ENCODE data around the gene BRD4.
A peak's percentile ranks its signal among the peaks of the same experiment; 100 is the strongest.
"Not testable (repeated sequence)": the region's sequence is repeated elsewhere in the genome, so short reads cannot be mapped to it uniquely, and the experiment has no call there.

BRD4 gene

DNA sequence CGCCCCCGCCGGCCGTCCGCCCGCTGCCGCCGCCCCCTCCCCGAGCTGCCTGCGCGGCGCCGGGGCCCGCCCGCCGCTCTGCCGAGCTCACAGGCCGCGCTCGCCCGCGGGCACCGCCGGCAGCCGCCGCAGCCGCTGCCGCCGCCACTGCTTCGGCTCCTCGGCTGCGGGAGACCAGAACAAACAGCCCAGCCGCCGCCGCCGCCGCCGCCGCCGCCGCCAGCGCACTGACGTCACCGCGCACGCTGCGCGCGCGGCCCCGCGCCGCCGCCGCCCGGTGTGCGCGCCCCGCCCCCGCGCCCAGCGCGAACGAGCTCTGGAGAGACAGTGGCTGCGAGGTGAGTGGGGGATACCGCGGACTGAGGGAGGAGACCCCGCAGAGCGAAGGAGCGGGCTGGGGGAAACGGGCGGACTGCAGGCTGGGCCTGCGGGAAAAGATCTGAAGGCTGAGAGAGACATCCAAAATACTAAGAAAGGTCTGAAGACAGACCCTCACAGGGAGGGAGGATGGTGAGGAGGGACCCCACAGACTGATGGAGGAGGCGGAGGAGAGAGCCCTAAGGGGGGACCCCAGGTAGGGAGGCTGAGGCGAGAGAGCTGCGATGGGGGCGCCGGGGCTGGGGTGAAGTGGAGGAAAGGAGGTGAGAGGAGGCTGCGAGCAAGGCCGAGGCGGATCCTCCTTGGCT, at the start of gene BRD4:
TSS of gene BRD4 (minus strand) at position 229 of the 686 bp plus-strand sequence. CDS start 59,440 bp downstream, outside the sequence.
- peak; percentile 66 to 67 for DNase-seq (ENCODE audit: low read depth in 2 of 2)

DNA sequence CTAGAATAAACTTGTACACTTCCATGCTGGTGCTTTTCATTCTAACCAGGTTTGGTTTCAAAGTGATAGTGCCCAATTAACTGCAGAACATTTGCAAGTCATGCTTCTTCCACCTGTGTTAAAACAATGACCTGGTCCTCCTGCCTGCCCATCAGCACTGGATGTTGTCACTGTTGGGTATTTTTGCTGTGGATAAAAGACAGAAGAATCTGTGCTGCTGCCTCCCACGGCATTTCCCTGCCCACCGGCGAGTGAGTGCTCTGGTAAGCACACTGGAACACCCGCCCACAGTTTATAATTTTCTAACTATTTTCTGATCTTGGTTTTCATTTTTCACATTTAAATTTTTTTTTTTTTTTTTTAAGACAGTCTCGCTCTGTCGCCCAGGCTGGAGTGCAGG, 49.5 kb upstream of the BRD4 start:
- DNase-seq (ENCODE audit: low read depth in 2 of 2): no peak

DNA sequence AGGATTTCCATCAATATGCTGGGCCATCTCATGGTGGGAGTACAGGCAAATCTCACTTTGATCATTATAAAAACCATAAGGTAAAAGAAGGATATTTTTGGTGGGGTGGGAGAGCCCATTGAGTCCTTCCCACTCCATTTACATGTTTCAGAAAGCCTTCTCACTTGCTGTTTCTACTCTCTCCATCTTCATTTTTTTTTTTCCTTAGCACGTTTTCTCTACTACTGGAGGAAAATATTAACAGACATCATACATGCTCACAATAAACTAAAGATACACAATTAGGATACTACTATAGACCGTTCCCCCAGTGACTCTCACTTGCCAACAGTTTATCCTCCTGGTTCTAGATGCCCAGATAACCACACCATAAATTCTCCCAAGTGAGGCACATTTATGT, 49.1 kb upstream of the BRD4 start:
- DNase-seq (ENCODE audit: low read depth in 2 of 2): no peak

DNA sequence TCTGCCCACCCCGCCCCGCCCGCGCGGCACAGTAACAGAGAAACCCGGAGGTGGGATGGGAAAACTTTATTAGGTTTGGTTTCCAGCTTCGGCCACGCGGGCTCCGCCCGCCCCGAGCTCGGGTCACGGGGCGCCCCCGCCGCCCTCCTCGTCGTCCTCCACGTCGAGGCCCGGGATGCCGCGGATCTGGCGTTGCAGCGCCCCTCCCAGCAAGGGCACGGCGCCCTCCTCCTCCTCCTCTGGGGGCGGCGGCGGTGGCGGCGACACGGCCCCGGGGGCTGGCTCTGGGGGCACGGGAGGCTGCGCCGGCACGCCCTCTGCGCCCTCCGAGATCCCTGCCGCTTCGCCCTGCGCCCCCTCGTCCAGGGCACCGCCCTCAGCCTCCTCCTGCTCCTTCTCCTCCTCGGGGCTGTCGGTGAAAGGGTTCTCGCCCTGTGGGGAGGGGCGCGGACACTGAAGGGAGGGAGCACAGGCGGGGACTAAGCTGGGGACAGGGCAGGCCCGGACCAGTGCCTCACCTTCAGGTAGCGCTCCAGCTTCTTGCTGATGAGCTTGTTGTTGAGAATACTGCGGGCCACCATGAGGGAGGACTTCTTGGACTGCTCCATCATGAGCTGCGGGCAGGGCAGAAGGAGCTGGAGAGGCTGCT, 47.8 kb upstream of the BRD4 start:
- no peak for DNase-seq (ENCODE audit: low read depth in 2 of 2)

DNA sequence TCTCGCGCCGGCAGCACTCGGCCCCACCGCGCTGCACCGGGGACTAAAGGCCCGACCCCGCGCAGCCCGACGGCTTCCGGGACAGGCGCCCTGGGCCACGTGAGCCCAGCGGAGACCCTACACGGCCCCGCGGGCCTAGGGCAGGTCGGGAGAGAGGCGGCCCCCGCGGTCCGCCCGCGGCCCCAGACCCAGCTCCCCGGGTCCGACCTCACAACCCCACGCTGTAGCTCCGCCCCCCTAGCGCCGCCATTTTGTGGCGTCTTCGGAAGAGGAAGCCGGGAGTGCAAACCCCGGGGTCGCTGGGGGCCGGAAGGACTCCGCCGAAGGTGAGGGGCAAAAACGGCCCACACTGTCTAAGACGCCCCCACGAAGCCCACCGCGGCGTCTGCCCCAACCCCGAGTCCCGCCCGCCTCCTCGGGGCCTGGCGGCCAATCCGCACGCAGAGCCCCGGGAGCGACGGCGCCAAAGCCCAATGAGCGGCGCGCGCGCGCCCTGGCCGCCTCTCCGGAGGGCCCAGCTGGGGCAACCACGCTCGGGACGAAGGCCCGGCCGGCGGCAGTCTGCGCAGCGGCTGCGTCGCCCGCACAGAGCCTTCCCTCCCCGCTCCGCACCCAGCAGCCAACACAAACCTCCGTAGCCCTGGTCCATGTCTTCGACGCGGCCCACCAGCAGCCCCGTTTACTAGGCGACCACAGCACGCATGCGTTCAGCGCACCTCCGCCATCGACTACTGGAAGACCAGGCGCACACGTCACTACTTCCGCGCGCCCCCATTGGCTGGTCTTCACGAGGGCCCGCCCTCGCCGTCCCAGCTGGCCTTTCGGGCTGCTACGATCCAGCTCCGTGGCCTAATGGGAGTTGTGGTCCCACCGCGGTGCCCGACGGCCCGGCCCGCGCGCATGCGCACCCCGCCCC, 47.0 kb upstream of the BRD4 start, which contains the start of gene AKAP8:
TSS of gene AKAP8 (minus strand) at position 705 of the 916 bp plus-strand sequence. CDS start at position 649, 56 bp downstream.
- DNase-seq (ENCODE audit: low read depth in 2 of 2): peak; percentile 95 to 97

DNA sequence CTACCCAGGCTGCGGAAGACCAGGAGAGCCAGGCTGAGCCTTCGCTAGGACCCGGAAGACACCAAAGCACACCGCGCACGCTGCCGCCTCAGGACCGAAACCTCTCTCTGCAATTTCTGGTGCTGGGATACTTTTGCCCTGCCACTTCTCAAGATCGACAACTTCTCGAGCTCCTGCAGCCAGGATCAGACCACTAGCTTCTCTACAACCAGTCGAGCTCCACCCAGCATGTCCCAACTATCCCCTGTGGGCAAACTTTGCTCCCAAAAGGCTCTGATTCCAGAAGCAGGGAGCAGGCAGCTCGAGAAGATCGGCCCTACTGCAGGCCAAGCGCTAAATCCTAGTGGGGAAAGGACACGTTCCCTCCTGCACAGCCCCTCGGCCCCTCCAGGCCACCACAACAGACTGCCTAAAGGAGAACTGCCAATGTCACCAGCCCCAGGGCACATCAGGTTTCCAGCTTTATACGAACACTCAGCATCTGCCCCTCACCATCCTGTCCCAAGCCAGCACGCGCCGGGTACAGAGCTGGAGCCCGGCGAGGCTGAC, 46.3 kb upstream of the BRD4 start:
- DNase-seq (ENCODE audit: low read depth in 2 of 2): peak; percentile 20 to 36

DNA sequence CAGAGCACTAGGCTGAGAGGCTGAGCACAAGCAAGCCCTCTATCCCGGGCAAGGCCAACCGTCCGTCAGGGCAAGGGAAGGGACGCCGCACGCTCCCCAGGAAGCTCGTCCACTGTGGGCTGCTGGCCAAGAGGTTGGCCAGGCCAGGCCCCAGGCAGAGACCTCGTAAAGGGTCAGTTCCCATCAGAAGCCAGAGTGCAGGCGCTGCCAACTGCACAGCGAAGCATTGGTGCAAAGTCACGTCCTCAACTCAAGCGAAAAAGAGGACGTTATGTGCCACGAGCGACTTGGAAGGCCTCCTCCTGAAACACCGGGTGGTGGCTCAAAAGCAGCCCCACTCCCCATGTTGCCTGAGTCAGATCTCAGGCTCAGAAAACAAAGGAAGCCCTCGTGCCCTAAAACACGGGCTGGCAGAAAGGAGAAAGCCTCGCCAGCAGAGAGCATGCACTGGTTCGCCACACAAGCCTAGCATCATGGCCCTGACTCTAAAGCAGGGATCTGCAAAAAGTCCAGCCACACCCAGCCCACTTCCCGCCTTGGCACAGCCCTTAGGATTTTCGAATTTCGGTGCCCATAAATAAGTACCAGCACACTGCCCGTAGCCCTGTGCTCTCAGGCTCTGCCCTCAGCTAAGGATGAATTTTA, 42.6 kb upstream of the BRD4 start:
- no peak for DNase-seq (ENCODE audit: low read depth in 2 of 2)

DNA sequence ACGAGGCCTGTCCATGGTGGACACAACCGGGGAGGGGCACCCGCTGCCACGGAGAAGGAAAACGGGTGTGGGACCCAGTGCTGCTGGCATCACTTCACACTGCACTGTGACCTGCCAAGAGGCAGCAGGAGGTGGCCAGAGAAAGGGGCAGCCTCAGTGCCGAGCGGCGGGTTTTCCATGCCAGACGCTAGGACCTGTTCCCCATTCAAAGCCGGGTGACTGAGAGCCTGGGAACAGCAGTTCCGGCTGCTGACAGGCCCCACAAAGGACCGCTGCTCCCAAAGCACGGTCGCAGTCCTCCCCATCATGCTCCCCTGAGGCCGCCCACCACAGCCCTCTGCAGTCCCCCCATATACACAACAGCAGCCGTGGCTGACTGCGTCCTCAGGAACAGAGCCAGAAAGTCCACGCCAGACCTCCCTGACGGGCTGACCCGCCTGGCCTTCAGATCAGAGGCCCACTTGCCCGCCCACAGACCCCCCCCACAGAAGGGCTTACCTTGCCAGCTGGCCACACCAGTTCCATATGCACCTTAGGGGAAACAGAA, 41.8 kb upstream of the BRD4 start:
- no peak for DNase-seq (ENCODE audit: low read depth in 2 of 2)

DNA sequence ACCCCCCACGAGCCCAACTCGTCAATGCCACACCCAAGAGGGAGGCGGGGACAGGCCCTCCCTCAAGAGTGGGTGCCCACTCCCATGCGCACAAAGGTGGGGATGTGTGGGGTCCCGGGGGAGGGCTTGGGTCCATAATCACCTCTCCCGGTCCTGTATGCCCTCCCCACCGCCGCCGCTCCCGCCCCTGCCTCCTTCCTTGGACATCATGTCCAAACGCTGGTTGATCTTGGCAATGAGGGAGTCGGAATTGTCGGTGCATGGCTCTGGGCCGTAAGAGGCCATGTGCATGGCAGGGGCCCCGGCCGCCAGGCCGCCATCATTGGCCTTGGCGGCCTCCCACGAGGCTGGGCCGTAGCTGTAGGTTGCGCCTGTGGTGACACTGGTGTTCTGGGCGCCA, 41.3 kb upstream of the BRD4 start:
- no peak for DNase-seq (ENCODE audit: low read depth in 2 of 2)

DNA sequence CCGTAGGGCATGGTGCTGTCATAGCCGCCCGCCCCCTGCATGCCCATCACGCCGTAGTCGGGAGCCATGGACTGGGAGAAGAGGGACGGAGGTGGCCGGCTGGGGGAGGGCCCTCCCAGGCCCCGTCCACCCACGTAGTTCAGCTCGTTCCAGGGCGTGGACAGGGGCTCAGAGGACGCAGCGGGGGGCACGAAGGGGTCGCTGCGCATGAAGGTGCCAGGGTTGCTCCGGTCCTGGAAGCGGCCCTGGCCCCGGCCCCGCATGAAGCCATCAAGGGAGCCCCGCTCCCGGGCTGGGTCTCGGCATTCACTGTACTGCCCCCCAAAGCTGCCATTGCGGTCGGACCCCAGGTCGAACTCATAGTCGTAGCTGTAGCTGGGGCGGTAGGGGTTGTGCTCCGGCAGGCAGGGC, 40.6 kb upstream of the BRD4 start:
- no peak for DNase-seq (ENCODE audit: low read depth in 2 of 2)

DNA sequence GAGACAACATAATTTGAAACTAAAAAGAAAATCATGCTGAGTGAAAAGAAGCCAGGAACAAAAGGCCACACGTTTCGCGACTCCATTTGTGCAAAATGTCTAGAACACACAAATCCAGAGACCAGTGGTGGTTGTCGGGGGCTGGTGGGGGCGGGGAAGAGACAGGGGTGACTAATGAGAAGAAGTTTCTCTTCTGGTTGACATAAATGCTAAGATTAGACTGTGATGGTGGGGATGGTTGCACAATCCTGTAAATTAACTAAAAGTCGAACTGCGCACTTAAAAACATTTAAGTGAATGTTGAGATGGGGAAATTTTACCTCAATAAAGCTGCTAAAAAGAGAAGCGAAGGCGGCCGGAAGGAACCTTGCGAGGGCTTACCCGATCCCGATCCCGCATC, 40.1 kb upstream of the BRD4 start:
- DNase-seq (ENCODE audit: low read depth in 2 of 2): peak in 1 of 2 donors; percentile 4

DNA sequence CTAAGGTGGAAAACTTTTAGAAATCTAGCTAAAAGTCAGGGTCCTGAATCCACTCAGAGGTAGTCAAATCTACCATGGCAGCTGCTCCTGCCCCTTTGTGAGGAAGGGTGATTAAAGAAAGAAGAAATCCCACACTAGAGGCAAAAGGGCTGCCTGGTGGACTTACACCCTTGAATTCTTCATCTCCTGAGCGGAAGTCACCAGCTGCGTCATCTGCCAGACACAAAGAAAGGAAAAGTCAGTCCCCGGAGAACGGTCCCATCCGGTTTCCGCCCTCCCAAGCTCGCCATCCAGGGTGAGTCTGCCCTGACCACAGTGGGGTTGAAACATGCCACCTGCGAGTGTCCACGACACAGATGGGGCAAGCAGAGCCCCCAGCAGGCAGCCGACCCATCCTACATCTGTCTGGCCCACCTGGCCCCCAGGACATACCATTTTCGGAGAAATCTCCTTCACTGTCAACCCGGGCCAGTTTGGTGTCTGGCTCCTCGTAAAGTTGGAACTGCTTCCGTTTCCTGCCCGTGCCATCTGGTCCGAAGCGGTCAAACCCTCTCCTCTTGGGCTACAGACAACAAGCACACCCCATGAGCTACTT, 39.5 kb upstream of the BRD4 start:
- DNase-seq (ENCODE audit: low read depth in 2 of 2): no peak

DNA sequence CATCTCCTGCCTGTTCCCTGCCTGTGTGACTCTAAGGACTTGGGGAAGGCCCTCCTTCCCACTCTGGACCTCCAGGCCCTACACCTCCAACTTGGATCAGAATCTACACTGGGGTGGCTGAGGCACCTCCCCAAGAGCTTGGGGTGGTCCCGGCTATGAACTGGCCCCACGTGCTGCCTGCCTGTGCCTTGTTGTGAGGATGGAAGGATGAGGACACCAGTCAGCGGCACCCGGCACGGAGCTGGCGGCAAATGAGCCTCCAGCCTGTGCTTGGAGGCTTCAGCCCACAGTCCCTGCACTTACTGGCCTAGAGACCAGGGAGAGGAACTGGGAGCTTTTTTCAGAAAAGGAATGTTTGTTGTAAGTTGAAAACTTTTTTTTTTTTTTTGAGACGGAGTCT, 38.8 kb upstream of the BRD4 start:
- no peak for DNase-seq (ENCODE audit: low read depth in 2 of 2)

DNA sequence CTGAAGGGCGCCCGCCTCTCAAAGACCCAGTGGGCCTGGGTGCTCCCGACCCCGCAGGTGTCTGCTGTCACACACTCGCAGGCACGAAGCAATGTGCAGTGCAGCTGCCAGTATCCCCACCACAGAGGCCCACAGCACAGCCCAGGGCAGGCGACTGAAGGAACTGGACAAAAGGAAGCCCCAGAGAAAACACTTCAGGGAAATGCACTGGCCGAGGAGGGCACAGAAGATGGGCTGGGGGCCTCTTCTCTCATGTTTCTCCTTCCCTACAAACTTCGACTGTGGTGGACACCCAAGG, 37.2 kb upstream of the BRD4 start:
- DNase-seq (ENCODE audit: low read depth in 2 of 2): no peak

DNA sequence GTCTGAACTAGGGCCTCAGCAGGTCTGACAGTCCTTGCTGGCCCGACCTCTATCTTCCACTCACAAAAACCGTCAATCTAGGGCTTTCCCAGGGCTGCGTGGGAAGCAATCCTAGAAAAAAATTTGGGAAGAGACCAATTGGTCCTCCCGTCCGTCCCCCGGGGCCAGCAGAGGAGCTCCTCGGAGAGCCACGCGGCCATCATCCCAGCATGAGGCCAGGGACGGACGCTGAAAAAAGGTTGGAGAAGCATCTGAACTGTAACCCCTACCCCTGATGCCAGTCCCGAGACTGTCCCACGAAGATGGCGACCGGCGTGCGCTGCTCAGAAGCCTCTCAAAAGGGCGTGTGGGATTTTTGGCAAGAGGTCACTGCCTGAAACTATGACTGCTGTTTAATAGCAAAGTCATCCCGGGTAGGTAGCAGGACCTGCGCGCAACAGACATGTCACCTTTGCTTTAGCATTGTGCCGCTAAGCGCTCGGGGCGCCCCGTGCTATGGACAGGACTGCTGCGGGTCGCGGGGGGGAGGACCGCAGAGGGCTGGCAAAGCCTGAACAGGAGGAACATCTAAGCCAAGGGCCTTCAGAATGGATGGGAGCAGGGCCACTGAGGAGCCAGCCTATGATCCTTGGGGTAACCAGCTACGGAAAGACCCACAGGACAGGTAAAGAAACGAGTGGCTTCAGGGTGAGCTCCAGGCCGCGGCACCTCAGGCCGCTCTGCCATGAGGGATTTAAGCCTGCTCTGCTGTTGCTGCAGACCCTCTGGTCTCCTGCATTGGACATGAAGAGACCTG, 36.7 kb upstream of the BRD4 start:
- DNase-seq (ENCODE audit: low read depth in 2 of 2): no peak

DNA sequence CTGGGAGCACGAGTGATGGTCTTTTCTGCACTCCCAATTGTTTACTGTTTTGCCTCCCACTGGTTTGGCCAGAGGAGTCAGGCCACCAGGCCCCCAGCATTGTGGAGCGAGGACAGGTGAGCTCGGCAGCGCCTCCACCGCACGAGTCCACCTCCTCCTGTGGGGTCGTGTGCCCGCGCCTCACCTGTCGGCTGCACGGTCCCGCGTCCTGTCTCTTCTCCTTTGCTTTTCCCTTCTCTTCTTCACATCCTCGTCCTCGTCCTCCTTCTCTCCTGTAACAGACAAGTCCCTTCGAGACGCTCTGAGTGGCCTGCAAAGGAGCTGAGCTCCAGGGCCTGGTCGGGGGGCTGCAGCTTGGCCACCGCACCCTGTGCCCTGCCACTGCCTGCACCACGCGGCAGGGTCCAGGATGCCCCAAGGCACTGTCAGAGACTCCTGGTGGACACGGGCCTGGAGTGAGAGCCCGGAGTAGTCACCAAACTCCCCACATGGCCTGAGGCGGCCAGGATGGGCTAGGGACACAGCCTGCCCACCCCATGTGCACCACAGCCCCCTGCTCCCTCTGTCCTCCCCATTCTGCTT, 35.8 kb upstream of the BRD4 start:
- no peak for DNase-seq (ENCODE audit: low read depth in 2 of 2)

DNA sequence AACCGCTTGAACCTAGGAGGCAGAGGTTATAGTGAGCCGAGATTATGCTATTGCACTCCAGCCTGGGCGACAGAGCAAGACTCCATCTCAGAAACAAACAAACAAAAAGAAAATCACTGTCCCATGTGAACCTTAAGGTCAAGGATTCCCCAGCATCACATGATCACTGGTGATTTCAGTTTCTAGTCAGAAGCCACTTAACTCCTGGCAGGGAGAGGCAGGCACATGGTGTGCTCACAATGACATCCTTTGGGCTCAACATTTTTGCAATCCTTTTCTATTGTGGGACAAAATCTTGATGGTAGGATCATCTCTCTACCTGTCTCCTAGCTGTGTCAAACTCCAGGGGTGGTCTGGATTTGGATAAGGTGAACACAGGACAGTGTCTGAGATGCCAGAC, 35.1 kb upstream of the BRD4 start:
- no peak for DNase-seq (ENCODE audit: low read depth in 2 of 2)

DNA sequence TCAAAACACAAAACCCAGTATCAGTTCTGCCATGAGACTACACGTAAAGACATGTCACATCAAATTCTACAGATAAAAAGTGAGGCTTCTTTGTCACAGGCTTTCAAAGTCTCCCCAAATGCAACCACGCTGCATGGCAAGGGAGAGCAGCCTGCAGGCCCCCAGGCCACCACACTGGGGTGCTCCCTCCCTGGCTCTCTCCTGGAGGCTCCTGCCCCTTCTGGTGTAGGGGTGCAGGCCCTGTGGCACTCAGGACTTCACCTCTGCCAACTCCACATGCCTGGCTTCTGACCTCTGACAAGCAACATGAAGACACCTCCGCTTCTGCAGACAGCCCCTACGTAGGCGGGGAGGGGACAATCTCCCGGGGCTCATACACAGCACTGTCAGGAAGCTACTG, 32.9 kb upstream of the BRD4 start:
- no peak for DNase-seq (ENCODE audit: low read depth in 2 of 2)

DNA sequence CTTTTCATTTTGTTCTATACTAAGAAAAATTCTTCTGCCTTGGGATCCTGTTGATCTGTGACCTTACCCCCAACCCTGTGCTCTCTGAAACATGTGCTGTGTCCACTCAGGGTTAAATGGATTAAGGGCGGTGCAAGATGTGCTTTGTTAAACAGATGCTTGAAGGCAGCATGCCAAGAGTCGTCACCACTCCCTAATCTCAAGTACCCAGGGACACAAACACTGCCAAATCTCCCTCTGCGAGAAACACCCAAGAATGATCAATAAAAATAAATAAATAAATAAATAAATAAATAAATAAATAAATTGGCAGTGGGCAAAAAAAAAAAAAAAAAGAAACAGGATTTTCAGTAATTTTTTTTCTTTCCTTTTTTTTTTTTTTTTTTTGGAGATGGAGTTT, 31.5 kb upstream of the BRD4 start:
- not testable (repeated sequence) for DNase-seq (ENCODE audit: low read depth in 2 of 2)

DNA sequence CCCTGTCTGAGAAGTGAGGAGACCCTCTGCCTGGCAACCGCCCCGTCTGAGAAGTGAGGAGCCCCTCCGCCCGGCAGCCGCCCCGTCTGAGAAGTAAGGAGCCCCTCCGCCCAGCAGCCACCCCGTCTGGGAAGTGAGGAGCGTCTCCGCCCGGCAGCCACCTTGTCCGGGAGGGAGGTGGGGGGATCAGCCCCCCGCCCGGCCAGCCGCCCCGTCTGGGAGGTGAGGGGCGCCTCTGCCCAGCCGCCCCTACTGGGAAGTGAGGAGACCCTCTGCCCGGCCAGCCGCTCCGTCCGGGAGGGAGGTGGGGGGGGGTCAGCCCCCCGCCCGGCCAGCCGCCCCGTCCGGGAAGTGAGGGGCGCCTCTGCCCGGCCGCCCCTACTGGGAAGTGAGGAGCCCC, 30.7 kb upstream of the BRD4 start:
- not testable (repeated sequence) for DNase-seq (ENCODE audit: low read depth in 2 of 2)

Measured in activated CD4-positive, alpha-beta T cell treated with anti-CD3 and anti-CD28 coated beads for 24 hours (primary cell).